ENCODE measurements around the gene ARSI. TPM values are rescaled to one million over a fixed set of nuclear protein-coding genes. Genes with fewer than 3 reads are reported as not detected.

The ARSI gene
- total and polyA plus RNA-seq, 2 donors = 0.59 to 0.76 TPM

DNA sequence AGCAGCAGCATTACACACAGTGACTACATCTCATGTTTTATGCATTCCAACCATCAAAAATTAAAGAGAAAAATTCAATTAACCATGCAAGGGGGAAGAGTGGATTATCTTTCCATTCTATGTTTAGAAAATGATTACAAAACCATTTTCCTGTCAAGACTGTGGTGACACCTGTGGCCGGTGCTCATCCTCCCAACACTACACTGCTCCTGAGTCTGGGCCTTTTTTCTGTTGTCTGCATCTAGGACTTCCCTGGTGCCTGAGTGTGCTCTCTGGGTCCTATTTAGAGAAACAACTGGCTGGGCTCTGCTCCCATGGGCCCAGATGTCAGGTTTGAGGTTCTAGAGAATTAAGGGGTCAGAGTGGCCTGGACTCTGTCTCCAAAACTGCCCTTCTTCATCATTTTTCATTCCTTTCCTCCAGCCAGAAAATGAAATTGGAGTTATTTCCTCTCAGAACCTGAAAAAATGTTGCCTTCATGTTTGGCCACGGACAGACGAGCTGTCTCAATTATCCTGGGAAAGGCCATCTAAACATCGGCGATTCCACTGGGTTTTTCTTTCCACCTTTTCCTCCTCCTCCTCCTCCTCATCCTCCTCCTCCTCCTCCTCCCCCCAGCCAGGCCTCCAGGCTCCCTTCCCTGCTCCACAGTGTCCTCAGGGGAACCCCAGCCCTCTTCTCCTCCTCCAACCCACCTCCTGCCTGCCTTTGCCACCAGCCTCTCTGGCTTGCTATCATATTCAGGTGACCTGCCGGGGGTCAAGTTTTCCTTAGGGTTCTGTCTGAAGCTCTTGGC, 11.4 kb upstream of the ARSI start:
- Histone ChIP-seq H3K27me3 (ENCODE audit: control insufficient read depth in 2 of 2, insufficient read depth in 1 of 2, low read length in 1 of 2) (peaks cover 0 to 3% of the 10 kb centered on the region in 2 donors), H3K27ac (ENCODE audit: low read depth in 1 of 2, low read length in 1 of 2) (no peak overlapping the region), H3K36me3 (ENCODE audit: control insufficient read depth in 2 of 2, insufficient read depth in 2 of 2, low read length in 1 of 2) (no peaks in the 10 kb centered on the region), H3K4me1 (ENCODE audit: control insufficient read depth in 2 of 2, insufficient read depth in 2 of 2, low read length in 2 of 2) (peaks cover 0 to 3% of the 10 kb centered on the region in 2 donors), H3K4me3 (ENCODE audit: low read length in 2 of 2) (no peak overlapping the region), H3K9me3 (ENCODE audit: control insufficient read depth in 2 of 2, insufficient read depth in 1 of 2, low read length in 1 of 2) (no peaks in the 10 kb centered on the region)
- no peak for DNase-seq (ENCODE audit: low read depth in 6 of 9, low spot score in 9 of 9)
- WGBS = 76% methylated on average over 6 of the region's 6 CpGs

DNA sequence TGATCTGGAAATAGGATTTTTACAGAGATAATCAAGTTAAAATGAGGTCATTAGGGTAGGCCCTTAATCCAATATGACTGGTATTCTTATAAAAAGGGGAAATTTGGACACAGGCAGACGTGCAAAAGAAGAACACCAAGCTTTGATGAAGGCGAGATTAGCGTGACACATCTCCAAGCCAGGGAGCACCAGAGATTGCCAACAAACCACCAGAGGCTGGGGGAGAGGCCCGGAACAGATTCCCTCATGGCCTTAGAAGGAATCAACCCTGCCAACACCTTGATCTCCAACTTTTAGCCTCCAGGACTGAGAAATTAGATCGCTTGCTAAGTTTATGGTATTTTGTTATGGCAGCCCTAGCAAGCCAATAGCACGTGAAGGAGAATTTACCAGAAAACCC, 10.8 kb upstream of the ARSI start:
- H3K4me1 ChIP-seq (ENCODE audit: control insufficient read depth in 2 of 2, insufficient read depth in 2 of 2, low read length in 2 of 2) = no peaks in the 10 kb centered on the region
- H3K9me3 ChIP-seq (ENCODE audit: control insufficient read depth in 2 of 2, insufficient read depth in 1 of 2, low read length in 1 of 2) = no peaks in the 10 kb centered on the region
- H3K27ac ChIP-seq (ENCODE audit: low read depth in 1 of 2, low read length in 1 of 2) = no peak overlapping the region
- no peaks in the 10 kb centered on the region for H3K36me3 ChIP-seq (ENCODE audit: control insufficient read depth in 2 of 2, insufficient read depth in 2 of 2, low read length in 1 of 2)
- H3K27me3 ChIP-seq (ENCODE audit: control insufficient read depth in 2 of 2, insufficient read depth in 1 of 2, low read length in 1 of 2) = peaks cover 0 to 4% of the 10 kb centered on the region in 2 donors
- WGBS = 81% methylated on average over 6 of the region's 6 CpGs
- no peak for DNase-seq (ENCODE audit: low read depth in 6 of 9, low spot score in 9 of 9)
- no peak overlapping the region for H3K4me3 ChIP-seq (ENCODE audit: low read length in 2 of 2)

DNA sequence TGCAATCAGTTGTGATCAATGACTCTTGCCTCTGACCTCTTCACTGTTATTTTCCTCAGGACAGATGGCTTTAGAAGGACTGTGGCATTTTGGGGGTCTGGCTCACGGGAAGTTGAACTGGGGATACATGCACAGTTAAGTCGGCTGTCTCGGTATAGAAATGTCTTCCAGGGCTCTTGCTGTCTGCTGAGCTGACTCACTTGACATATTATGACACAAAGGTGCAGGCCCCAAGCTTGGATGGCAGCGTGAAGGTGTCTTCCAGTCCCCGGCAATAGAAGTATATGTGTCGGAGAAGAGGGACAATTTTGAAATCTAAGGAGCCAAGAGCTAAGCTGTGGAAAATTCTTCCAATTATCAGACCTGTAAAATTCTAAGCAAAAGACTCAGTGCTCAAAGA, 9.8 kb upstream of the ARSI start:
- Histone ChIP-seq H3K36me3 (ENCODE audit: control insufficient read depth in 2 of 2, insufficient read depth in 2 of 2, low read length in 1 of 2) (no peaks in the 10 kb centered on the region), H3K4me3 (ENCODE audit: low read length in 2 of 2) (no peak overlapping the region), H3K4me1 (ENCODE audit: control insufficient read depth in 2 of 2, insufficient read depth in 2 of 2, low read length in 2 of 2) (no peaks in the 10 kb centered on the region), H3K9me3 (ENCODE audit: control insufficient read depth in 2 of 2, insufficient read depth in 1 of 2, low read length in 1 of 2) (no peaks in the 10 kb centered on the region), H3K27ac (ENCODE audit: low read depth in 1 of 2, low read length in 1 of 2) (no peak overlapping the region), H3K27me3 (ENCODE audit: control insufficient read depth in 2 of 2, insufficient read depth in 1 of 2, low read length in 1 of 2) (peaks cover 0 to 4% of the 10 kb centered on the region in 2 donors)
- WGBS = 97% methylated on average over 6 of the region's 6 CpGs
- DNase-seq (ENCODE audit: low read depth in 6 of 9, low spot score in 9 of 9) = no peak

DNA sequence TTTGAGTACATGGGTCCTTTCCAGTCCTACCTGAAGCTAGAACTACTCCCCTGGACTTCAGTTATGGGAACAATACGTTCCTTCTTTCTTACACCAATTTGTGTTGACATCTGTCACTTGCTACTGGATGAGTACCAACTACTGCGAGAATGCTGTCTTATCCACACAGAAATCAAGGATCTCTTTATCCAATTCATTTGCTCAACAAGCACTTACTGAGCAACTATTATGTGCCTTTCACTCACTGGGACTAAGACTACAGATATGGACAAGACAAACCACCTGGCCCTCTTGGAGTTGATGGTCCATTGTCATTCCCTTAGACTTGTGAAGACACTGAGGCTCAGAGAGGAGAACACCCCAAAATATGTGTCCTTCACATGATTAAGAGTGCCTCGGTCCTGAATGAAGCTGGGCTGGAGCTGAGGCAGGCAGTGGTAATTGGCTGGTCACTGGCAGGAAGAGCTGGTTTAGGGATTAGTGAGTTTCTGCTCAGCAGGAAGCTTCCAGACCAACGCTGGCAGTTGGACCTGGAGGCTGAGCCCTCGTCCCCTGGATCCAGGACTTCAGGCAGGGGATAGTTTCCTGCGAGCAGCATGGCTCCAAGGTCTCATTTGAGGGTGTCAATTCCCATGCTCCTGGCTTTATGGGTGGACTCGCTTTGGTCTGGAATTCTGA, 8.4 kb upstream of the ARSI start:
- no peak overlapping the region for H3K4me3 ChIP-seq (ENCODE audit: low read length in 2 of 2)
- H3K4me1 ChIP-seq (ENCODE audit: control insufficient read depth in 2 of 2, insufficient read depth in 2 of 2, low read length in 2 of 2) = no peaks in the 10 kb centered on the region
- H3K27me3 ChIP-seq (ENCODE audit: control insufficient read depth in 2 of 2, insufficient read depth in 1 of 2, low read length in 1 of 2) = peaks cover 0 to 4% of the 10 kb centered on the region in 2 donors
- no peaks in the 10 kb centered on the region for H3K9me3 ChIP-seq (ENCODE audit: control insufficient read depth in 2 of 2, insufficient read depth in 1 of 2, low read length in 1 of 2)
- H3K36me3 ChIP-seq (ENCODE audit: control insufficient read depth in 2 of 2, insufficient read depth in 2 of 2, low read length in 1 of 2) = no peaks in the 10 kb centered on the region
- H3K27ac ChIP-seq (ENCODE audit: low read depth in 1 of 2, low read length in 1 of 2) = no peak overlapping the region
- no peak for DNase-seq (ENCODE audit: low read depth in 6 of 9, low spot score in 9 of 9)
- 88% methylated on average over 7 of the region's 7 CpGs for WGBS

DNA sequence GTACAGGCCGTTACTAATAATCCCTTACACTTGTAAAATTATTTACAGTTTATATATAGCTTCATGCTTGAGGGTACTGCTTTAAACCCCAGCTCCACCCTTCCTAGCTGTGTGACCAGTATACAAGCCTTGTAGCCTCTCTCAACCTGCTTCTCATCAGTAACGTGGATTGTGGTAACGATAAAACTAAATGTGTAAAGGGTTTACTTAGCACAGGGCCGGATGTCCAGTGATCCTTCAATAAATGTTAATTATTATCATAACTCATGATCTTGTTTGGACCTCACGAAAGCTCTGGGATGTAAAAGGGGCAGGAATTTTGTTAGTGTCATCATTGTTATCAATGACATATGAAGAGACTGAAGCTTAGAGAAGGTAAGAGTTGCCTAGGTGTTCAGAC, 7.5 kb upstream of the ARSI start:
- Histone ChIP-seq H3K9me3 (ENCODE audit: control insufficient read depth in 2 of 2, insufficient read depth in 1 of 2, low read length in 1 of 2) (no peaks in the 10 kb centered on the region), H3K27me3 (ENCODE audit: control insufficient read depth in 2 of 2, insufficient read depth in 1 of 2, low read length in 1 of 2) (peaks cover 0 to 4% of the 10 kb centered on the region in 2 donors), H3K27ac (ENCODE audit: low read depth in 1 of 2, low read length in 1 of 2) (no peak overlapping the region), H3K4me1 (ENCODE audit: control insufficient read depth in 2 of 2, insufficient read depth in 2 of 2, low read length in 2 of 2) (no peaks in the 10 kb centered on the region), H3K36me3 (ENCODE audit: control insufficient read depth in 2 of 2, insufficient read depth in 2 of 2, low read length in 1 of 2) (no peaks in the 10 kb centered on the region), H3K4me3 (ENCODE audit: low read length in 2 of 2) (no peak overlapping the region)
- no peak for DNase-seq (ENCODE audit: low read depth in 6 of 9, low spot score in 9 of 9)
- WGBS = 95% methylated on average over 5 of the region's 5 CpGs

DNA sequence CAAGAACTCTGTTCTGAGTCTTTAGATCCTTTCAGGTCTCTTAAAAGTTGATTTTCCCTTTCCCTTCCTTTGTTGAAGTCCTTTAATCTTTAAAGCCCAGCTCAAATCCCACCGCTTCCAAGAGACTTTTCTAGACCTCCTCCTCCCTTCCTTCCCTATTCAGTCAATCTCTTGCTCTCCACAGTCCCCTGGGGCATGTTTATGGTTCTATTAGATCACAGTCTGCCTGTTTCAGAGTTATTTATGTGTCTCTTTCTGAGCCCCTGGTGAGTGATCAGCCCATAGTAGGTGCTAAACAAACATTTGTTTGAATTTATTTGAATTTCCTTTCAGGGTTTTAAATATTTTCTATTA, 7.2 kb upstream of the ARSI start:
- WGBS = 92% methylated on average over 1 of the region's 1 CpG
- peaks cover 0 to 6% of the 10 kb centered on the region in 2 donors for H3K27me3 ChIP-seq (ENCODE audit: control insufficient read depth in 2 of 2, insufficient read depth in 1 of 2, low read length in 1 of 2)

DNA sequence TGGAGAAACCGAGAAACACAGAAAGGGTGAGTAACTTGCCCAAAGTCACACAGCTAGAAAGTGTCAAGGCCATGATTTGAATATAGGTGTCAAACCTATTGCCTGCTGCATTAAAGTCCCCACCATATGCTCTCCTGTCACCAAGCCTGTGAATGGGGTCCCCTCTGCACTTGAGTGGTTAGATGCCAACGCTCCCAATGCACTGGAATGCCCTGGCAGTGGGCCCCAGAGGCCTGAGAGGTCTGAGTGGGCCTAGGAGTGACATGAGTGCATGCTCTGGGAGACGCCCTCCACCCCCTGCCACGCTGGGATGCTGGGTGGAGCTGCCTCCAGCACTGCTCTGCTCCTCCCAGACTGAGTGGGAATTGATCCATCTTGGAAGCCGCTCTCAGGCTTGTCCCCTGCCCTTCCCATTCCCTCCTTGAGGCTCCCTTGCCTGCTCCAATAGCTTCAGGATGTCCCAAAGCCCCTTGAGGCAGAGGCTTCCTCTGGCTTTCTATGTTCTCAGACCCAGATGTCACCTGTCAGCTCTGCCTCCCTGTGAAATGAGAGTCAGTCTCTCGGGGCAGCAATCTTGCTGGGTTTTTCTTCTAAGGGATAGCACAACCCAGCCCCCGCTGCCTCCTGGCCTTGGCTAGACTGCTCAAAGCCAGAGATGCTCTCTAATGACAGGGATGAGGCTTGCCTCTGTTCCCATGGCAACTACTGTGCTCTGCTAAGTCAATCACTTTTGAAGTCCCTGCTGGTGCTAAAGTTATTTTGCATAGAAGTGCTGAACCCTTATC, 6.6 kb upstream of the ARSI start:
- no peak for DNase-seq (ENCODE audit: low read depth in 6 of 9, low spot score in 9 of 9)
- H3K9me3 ChIP-seq (ENCODE audit: control insufficient read depth in 2 of 2, insufficient read depth in 1 of 2, low read length in 1 of 2) = no peaks in the 10 kb centered on the region
- no peak overlapping the region for H3K4me3 ChIP-seq (ENCODE audit: low read length in 2 of 2)

More for the DNA sequence above, 7.2 kb upstream of the ARSI start:
- Histone ChIP-seq H3K36me3 (ENCODE audit: control insufficient read depth in 2 of 2, insufficient read depth in 2 of 2, low read length in 1 of 2) (no peaks in the 10 kb centered on the region), H3K4me1 (ENCODE audit: control insufficient read depth in 2 of 2, insufficient read depth in 2 of 2, low read length in 2 of 2) (no peaks in the 10 kb centered on the region), H3K9me3 (ENCODE audit: control insufficient read depth in 2 of 2, insufficient read depth in 1 of 2, low read length in 1 of 2) (no peaks in the 10 kb centered on the region), H3K27ac (ENCODE audit: low read depth in 1 of 2, low read length in 1 of 2) (no peak overlapping the region), H3K4me3 (ENCODE audit: low read length in 2 of 2) (no peak overlapping the region)
- no peak for DNase-seq (ENCODE audit: low read depth in 6 of 9, low spot score in 9 of 9)

DNA sequence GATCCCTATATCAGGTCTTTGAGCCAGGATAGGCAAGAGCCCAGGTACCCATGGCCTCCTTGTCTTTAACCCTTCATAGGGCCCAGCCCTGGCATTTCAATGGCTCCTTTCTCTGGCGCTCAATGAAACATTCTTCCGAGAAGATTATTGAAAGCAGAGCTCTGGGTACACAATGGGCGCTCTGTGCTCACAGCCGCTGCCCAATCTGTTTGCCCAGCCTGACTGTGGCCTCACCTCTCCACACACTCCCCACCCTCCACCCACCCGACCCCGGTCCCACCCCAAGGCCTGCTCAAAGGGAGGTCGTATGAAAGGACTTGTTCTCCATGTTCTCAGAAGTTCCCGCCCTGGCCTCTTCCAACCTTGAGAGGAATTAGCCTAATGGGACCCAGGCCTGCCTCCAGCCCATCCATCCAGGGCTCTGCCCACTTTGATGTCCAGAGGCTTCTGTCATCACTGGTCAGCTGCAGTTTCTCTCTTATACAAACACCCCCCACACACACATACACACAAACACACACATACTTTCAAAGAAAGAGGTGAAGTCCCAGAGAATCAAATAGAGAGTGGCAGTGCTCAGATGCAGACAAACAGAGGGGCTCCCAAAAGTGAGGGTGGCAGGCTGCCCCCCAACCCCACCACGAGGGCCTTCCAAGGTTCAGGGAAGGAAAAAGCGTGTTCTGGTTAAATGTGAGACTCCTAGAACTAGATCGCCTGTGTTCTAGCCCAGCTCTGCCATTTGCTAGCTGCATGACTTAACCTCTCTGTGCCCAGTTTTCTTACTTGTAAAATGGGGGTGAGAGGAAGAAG, 5.1 kb upstream of the ARSI start:
- Histone ChIP-seq H3K9me3 (ENCODE audit: control insufficient read depth in 2 of 2, insufficient read depth in 1 of 2, low read length in 1 of 2) (no peaks in the 10 kb centered on the region), H3K27me3 (ENCODE audit: control insufficient read depth in 2 of 2, insufficient read depth in 1 of 2, low read length in 1 of 2) (peaks cover 8 to 26% of the 10 kb centered on the region in 2 donors), H3K4me1 (ENCODE audit: control insufficient read depth in 2 of 2, insufficient read depth in 2 of 2, low read length in 2 of 2) (peaks cover 0 to 6% of the 10 kb centered on the region in 2 donors), H3K4me3 (ENCODE audit: low read length in 2 of 2) (no peak overlapping the region), H3K27ac (ENCODE audit: low read depth in 1 of 2, low read length in 1 of 2) (no peak overlapping the region), H3K36me3 (ENCODE audit: control insufficient read depth in 2 of 2, insufficient read depth in 2 of 2, low read length in 1 of 2) (no peaks in the 10 kb centered on the region)
- WGBS = 93% methylated on average over 11 of the region's 11 CpGs
- no peak for DNase-seq (ENCODE audit: low read depth in 6 of 9, low spot score in 9 of 9)

More for the DNA sequence above, 6.6 kb upstream of the ARSI start:
- H3K27me3 ChIP-seq (ENCODE audit: control insufficient read depth in 2 of 2, insufficient read depth in 1 of 2, low read length in 1 of 2) = peaks cover 0 to 11% of the 10 kb centered on the region in 2 donors
- WGBS = 85% methylated on average over 7 of the region's 7 CpGs
- no peaks in the 10 kb centered on the region for H3K36me3 ChIP-seq (ENCODE audit: control insufficient read depth in 2 of 2, insufficient read depth in 2 of 2, low read length in 1 of 2)
- H3K4me1 ChIP-seq (ENCODE audit: control insufficient read depth in 2 of 2, insufficient read depth in 2 of 2, low read length in 2 of 2) = peaks cover 0 to 2% of the 10 kb centered on the region in 2 donors
- no peak overlapping the region for H3K27ac ChIP-seq (ENCODE audit: low read depth in 1 of 2, low read length in 1 of 2)
